Measurements from ENCODE around the gene STAT3.
"Not testable (repeated sequence)": the region's sequence is repeated elsewhere in the genome, so short reads cannot be mapped to it uniquely, and the experiment has no call there.

Gene STAT3

GRCh38 chr17:42388381-42389134 is at the start of gene STAT3:
Gene STAT3 (minus strand): TSS chr17:42388442. CDS start chr17:42348516, 39,926 bp downstream.
- DNase-seq = peak; percentile 100

GRCh38 chr17:42436391-42436790 is 48.1 kb upstream of the STAT3 start:
- no peak for DNase-seq

GRCh38 chr17:42431758-42432161 is 43.5 kb upstream of the STAT3 start:
- DNase-seq = no peak

GRCh38 chr17:42429726-42430447 is 41.6 kb upstream of the STAT3 start:
- no peak for DNase-seq

DNA sequence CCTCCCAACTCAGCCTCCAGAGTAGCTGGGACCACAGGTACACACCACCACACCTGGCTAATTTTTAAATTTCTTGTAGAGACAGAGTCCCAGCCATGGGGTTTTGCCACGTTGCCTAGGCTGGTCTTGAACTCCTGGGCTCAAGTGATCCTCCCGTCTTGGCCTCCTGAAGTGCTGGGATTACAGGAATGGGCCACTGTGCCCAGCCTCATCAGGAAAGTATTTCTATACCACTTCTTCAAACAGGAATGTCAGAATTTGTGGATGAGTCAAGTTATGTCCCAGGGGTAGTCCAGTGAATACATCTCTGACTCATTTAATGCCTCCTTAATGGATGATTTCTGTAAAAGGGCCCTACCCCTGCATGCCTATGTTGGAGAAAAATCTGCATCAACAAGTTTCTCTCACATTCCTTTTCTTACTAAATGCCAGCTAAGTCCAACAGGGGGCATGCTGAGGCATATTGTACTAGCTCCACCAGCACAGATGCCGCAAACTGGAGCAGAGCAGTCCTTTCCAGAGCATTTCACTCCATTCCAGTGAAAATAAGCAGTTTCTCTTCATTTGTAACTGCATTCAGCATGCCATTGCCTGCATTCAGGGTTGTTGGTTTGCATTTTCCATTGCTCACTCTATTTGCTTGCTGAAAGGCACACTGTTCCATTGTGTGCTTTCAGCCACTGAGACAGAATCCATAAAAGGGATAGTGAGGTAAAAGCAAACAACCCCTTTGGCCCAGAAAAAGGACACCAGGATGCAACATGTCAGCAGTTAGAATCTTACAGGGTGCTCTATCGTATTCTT is 40.1 kb upstream of the STAT3 start:
- peak; percentile 83 for DNase-seq

GRCh38 chr17:42424991-42425610 is 36.9 kb upstream of the STAT3 start:
- no peak for DNase-seq

DNA sequence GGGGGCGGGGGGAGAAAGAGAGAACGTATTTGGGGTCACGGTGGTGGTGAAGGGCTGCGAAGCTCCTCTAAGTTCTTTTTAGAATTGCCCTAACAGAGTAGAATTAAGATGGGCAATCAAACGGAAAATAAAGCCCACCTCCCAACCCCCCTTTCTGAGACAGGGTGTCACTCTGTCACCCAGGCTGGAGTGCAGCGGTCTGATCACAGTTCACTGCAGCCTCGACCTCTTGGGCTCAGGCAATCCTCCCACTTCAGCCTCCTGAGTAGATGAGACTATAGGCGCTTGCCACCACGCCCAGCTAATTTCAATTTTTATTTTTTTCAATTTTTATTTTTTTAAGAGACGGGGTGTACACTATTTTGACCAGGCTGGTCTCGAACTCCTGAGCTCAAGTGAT is 35.5 kb upstream of the STAT3 start:
- no peak for DNase-seq

- peak; percentile 88 for DNase-seq
Observed at GRCh38 chr17:42422958-42423712, 34.9 kb upstream of the STAT3 start, which contains the start of gene CAVIN1. Gene CAVIN1 (minus strand): TSS chr17:42423256. CDS start chr17:42423097, 159 bp downstream.

DNA sequence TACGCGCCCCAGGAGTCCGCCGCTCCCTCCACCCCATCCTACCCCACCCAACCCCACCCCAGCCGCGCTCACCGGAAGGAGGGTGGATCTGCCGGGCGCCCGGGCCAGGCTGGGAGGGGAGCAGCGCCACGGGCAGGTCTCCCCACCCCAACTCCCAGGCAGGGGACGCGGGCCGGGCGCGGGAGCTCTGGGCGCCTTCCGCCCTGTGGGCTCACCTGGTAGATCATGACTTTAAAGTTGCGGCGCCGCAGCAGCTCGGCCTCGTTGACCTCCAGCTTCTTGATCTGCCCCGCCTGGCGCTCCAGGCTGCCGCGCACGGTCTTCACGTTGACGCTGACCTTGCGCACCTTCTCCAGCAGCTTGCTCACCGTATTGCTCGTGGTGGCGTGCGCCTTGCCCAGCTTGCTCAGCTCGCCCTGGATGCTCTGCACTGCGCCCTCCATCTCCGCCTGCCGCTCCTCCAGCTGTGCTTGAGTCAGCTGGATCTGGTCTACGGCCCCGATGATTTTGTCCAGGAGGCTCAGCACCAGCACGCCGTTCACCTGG is 34.2 kb upstream of the STAT3 start:
- no peak for DNase-seq

DNA sequence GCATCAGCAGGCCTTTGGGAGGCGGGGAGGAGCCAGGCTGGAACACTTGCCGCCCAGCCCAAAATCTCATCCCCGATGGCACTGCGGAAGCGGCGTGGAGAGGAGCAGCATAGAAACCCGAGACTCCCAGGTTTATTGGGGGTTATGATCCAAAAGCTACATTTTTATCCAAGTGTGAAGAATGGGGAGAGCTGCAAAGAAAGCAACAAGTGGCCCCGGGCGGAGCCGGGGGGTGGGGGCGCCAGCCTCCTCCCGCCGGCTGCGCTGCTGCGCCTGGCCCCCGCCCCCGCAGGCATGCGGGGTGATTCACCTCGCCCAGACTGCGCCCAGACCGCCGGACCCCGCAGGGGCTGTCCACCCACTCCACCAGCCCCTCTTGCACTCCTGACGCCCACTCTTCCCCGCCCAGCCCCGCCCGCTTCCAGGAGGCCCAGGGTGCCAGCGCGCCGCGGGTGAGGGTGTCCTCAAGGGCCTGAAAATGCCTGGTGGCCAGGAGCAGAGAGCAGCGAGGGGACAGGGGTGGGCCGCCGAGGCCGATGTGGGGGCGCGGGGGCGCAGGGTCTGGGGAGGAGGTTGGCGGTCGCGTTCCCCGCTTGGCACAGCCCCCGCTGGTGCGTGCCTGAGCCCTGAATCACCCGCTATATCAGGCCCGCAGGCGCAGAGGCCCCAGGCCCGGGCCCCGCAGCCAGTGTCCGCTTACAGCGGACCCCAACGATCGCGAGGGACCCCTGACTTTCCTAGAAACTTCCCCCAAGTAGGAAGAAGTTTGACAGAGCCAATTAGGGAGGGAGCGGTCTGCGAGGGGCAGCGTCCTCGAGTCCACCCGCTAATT is 33.5 kb upstream of the STAT3 start:
- DNase-seq = no peak

- no peak for DNase-seq
Observed at GRCh38 chr17:42421136-42421506, 32.9 kb upstream of the STAT3 start.

DNA sequence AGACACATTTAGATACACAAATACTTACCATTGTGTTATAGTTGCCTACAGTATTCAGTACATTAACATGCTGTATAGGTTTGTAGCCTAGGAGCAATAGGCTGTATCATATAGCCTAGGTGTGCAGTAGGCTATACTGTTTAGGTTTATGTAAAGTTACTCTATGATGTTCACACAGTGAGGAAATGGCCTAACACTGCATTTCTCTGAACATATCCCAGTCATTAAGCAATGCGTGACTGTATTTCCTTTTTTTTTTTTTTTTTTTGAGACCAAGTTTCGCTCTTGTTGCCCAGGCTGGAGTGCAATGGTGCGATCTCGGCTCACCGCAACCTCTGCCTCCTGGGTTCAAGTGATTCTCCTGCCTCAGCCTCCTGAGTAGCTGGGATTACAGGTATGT is 29.7 kb upstream of the STAT3 start:
- not testable (repeated sequence) for DNase-seq

GRCh38 chr17:42414704-42415409 is 26.6 kb upstream of the STAT3 start:
- DNase-seq = no peak

DNA sequence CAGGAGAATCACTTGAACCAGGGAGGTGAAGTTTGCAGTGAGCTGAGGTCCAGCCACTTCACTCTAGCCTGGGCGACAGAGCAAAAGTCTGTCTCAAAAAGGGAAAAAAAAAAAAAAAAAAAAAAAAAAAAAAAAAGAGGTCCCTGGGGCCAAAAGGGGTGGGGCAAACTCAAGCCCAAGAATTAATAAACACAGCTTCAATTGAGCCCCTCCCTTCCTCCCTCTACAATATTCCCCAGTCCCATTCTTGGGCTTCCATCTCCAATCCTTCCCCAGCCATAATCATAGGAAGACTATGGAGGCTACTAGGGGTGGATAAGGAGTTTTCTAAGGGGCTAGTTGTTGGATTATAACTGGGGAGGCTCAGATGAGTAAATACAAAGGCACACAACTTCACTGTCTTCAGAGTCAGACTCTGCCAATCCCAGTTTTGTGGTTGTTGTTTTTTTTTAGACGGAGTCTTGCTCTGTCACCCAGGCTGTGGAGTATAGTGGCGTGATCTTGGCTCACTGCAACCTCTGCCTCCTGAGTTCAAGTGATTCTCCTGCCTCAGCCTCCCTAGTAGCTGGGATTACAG is 25.3 kb upstream of the STAT3 start:
- DNase-seq = no peak

DNA sequence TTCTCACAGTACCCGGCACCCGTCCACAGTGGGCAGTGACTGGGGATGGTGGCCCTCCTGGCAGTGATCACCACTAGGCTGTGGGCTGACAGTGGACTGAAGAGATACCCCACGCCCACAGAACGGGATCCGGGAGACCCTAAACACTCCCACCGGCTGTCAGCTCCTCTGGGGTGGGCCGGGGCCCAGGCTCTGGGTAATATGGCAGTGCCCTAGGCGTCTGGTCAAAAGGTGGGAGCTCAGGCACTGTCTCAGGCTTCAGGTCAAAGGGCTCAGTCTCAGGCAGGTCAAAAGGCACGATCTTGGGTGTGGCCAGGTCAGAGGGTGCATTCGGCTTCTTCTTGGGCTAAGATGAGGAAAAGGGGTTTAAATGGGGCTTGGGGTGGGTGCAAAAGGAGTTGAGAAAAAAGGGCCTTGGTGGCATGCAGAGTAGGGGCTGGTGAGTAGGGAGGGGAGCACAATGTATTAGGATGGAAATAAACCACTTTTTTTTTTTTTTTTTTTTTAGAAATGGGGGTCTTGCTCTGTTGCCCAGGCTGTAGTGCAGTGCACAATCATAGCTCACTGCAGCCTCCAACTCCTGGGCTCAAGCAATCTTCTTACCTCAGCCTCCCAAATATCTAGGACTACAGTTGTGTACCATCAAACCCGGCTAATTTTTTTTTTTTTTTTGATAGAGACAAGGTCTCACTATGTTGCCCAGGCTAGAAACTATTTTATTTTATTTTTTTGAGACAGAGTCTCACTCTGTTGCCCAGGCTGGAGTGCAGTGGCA is 23.9 kb upstream of the STAT3 start:
- no peak for DNase-seq

GRCh38 chr17:42411361-42411760 is 23.1 kb upstream of the STAT3 start:
- no peak for DNase-seq

- DNase-seq = no peak
Observed at GRCh38 chr17:42410319-42410685, 22.1 kb upstream of the STAT3 start.

DNA sequence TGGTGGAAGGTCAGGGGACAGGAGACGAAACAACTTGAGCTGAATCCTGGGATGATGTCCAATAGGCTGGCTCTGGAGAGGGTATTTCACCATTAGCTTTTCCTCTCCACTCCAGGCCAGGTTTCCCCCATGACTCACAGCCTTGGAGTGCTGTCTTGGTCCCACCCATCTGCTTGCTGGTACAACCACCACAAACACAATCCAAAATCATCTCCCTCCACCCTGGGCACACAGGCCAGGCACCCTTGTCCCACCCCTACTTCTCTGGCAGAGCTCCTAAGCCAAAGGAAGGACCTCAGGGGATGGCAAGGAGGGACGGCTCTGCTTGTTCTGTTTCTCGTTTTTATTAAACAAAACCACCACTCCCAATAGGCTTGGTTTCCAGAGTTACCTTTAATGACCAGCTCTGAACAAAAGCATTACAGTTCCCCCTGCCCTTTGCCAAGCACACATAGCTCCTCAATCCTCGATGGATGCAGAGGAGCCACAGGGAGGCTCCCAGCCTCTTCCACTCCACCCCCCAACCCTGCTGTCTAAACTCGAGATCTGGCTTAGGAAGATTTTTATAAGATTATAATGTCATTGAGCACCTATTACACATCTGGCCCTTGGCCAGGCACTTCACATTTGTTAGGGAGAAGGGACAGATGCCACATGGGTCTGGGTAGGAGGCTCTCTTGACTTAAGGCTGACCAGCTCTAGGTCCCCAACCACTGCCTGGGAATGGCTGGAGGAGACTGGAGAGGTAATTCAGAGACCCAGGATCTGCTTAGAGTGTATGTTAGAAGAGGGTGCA is 21.5 kb upstream of the STAT3 start:
- peak; percentile 36 for DNase-seq
